Measurements from ENCODE around the gene NEXN. TPM values are rescaled to one million over a fixed set of nuclear protein-coding genes. Genes with fewer than 3 reads are reported as not detected.
"Not testable (repeated sequence)": the region's sequence is repeated elsewhere in the genome, so short reads cannot be mapped to it uniquely, and the experiment has no call there.

Gene NEXN
- total RNA-seq, 1 donor from 2014 or later, result 4.6 TPM

GRCh38 chr1:77906019-77906545 is 17.7 kb downstream of the NEXN start:
- Histone ChIP-seq H3K36me3 (ENCODE audit: control insufficient read depth, insufficient read depth, low read length) (no peaks in the 10 kb centered on the region), H3K27me3 (ENCODE audit: control insufficient read depth, insufficient read depth, low read length) (no peaks in the 10 kb centered on the region), H3K4me3 (ENCODE audit: low read depth, low read length) (no peak overlapping the region)
- TF ChIP-seq CTCF (IDR thresholded peaks at IDR 0.05; ENCODE audit: insufficient read depth, low read length, poor library complexity, severe bottlenecking), result no peak
- no peak for DNase-seq (ENCODE audit: low read depth)

GRCh38 chr1:77906624-77907023 is 18.2 kb downstream of the NEXN start:
- DNase-seq (ENCODE audit: low read depth), result no peak
- Histone ChIP-seq H3K4me3 (ENCODE audit: low read depth, low read length) (no peak overlapping the region), H3K27me3 (ENCODE audit: control insufficient read depth, insufficient read depth, low read length) (no peaks in the 10 kb centered on the region)

GRCh38 chr1:77910116-77910515 is 21.7 kb downstream of the NEXN start:
- no peak for TF ChIP-seq CTCF (IDR thresholded peaks at IDR 0.05; ENCODE audit: insufficient read depth, low read length, poor library complexity, severe bottlenecking)
- H3K4me3 ChIP-seq (ENCODE audit: low read depth, low read length), result no peak overlapping the region
- no peak for DNase-seq (ENCODE audit: low read depth)
- no peaks in the 10 kb centered on the region for H3K27me3 ChIP-seq (ENCODE audit: control insufficient read depth, insufficient read depth, low read length)
- H3K36me3 ChIP-seq (ENCODE audit: control insufficient read depth, insufficient read depth, low read length), result no peaks in the 10 kb centered on the region

More at GRCh38 chr1:77906624-77907023, 18.2 kb downstream of the NEXN start:
- no peaks in the 10 kb centered on the region for H3K36me3 ChIP-seq (ENCODE audit: control insufficient read depth, insufficient read depth, low read length)
- no peak for TF ChIP-seq CTCF (IDR thresholded peaks at IDR 0.05; ENCODE audit: insufficient read depth, low read length, poor library complexity, severe bottlenecking)

GRCh38 chr1:77918918-77919317 is 30.5 kb downstream of the NEXN start:
- DNase-seq (ENCODE audit: low read depth); H3K4me3 ChIP-seq (ENCODE audit: low read depth, low read length); H3K27me3 ChIP-seq (ENCODE audit: control insufficient read depth, insufficient read depth, low read length); H3K36me3 ChIP-seq (ENCODE audit: control insufficient read depth, insufficient read depth, low read length): not testable (repeated sequence)

GRCh38 chr1:77925518-77925917 is 37.1 kb downstream of the NEXN start:
- Histone ChIP-seq H3K27me3 (ENCODE audit: control insufficient read depth, insufficient read depth, low read length) (no peaks in the 10 kb centered on the region), H3K4me3 (ENCODE audit: low read depth, low read length) (no peak overlapping the region), H3K36me3 (ENCODE audit: control insufficient read depth, insufficient read depth, low read length) (peaks cover 1% of the 10 kb centered on the region)
- DNase-seq (ENCODE audit: low read depth), result no peak
- TF ChIP-seq CTCF (IDR thresholded peaks at IDR 0.05; ENCODE audit: insufficient read depth, low read length, poor library complexity, severe bottlenecking), result no peak

- no peaks in the 10 kb centered on the region for H3K27me3 ChIP-seq (ENCODE audit: control insufficient read depth, insufficient read depth, low read length)
- DNase-seq (ENCODE audit: low read depth), result no peak
- no peak for TF ChIP-seq CTCF (IDR thresholded peaks at IDR 0.05; ENCODE audit: insufficient read depth, low read length, poor library complexity, severe bottlenecking)
- H3K36me3 ChIP-seq (ENCODE audit: control insufficient read depth, insufficient read depth, low read length), result peaks cover 1% of the 10 kb centered on the region
- no peak overlapping the region for H3K4me3 ChIP-seq (ENCODE audit: low read depth, low read length)
Measured at GRCh38 chr1:77925956-77926355, 37.5 kb downstream of the NEXN start.
